ENCODE results near the gene GRID2IP.

DNA sequence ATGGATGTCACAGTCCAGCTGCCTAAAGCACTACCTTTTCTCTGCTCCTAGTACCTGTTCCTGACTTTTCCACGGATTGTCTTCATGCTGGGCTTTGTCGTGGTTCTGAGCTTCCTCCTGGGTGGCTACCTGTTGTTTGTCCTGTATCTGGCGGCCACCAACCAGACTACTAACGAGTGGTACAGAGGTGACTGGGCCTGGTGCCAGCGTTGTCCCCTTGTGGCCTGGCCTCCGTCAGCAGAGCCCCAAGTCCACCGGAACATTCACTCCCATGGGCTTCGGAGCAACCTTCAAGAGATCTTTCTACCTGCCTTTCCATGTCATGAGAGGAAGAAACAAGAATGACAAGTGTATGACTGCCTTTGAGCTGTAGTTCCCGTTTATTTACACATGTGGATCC is 37.3 kb upstream of the GRID2IP start:
- TF ChIP-seq, protein P1, sequence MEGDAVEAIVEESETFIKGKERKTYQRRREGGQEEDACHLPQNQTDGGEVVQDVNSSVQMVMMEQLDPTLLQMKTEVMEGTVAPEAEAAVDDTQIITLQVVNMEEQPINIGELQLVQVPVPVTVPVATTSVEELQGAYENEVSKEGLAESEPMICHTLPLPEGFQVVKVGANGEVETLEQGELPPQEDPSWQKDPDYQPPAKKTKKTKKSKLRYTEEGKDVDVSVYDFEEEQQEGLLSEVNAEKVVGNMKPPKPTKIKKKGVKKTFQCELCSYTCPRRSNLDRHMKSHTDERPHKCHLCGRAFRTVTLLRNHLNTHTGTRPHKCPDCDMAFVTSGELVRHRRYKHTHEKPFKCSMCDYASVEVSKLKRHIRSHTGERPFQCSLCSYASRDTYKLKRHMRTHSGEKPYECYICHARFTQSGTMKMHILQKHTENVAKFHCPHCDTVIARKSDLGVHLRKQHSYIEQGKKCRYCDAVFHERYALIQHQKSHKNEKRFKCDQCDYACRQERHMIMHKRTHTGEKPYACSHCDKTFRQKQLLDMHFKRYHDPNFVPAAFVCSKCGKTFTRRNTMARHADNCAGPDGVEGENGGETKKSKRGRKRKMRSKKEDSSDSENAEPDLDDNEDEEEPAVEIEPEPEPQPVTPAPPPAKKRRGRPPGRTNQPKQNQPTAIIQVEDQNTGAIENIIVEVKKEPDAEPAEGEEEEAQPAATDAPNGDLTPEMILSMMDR (IDR thresholded peaks at IDR 0.05), result no peak
- no peak for TF ChIP-seq ZFX (IDR thresholded peaks at IDR 0.05; ENCODE audit: borderline replicate concordance)

All from 22Rv1 (cell line).